HG02970 (cell line): Measurements from ENCODE around the gene ACP7.
"Not testable (repeated sequence)": the region's sequence is repeated elsewhere in the genome, so short reads cannot be mapped to it uniquely, and the experiment has no call there.

ENCODE experiments used
- ATAC-seq: cut with Tn5 transposase; IDR thresholded peaks from one replicate; pipeline ENCODE4 v1.9.1; 2021; ENCODE audit warnings: mild to moderate bottlenecking, moderate library complexity, moderate number of reproducible peaks; ENCODE audit not compliant: unreplicated experiment, low FRiP score

Gene ACP7

DNA sequence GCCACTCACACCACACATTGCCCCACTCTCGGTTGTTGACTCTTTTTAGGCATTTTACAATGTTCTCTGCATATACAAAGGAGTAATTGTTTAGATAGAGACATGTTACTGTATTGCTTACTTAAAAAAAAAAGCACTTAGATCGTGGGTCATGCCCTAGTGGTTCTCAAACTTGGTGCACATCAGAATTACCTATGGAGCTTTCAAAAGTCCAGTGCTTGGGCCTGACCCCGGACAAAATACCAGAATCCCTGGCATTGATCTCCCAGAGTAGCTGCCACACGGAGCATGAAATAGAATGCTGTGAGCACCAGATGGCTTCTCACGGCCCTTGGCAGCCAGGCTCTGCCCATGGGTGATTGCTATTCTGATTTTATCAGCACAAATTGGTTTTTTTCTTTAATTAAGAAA is 20.0 kb downstream of the ACP7 start:
- ATAC-seq = no peak

DNA sequence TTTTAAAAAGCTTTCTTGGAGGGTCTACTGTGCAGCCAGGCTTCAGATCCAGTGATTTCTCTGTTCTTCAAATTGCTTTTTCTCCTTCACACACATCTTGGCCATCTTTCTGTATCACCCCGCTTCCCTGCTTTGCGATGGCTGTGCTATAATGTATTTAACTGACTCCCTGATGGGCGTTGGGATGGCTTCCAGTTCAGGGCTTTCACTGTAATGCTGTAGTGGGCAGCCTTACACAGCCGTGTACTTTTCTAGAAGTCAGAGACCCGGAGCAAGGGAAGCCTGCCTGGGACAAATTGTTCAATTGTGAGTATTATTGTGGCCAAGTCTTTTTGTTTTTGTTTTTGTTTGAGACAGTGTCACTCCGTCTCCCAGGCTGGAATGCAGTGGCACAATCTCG is 22.0 kb downstream of the ACP7 start:
- ATAC-seq = no peak

DNA sequence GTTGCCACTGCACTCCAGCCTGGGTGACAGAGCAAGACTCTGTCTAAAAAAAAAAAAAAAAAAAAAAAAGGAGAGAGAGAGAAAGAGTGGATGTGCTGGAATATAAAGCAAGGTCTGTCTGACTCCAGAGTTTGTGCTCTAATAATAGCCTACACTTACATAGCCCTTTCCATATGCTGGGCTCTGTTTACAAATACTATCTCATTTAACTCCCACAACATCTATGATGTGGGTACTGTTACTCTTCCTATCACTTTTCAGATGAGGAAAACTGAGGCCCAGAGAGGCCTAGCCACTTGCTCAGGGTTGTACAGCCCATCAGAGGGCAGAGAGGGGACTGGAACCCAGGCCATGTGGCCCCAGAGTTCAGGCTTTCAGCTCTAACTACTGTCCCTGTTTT is 25.5 kb downstream of the ACP7 start:
- no peak for ATAC-seq

DNA sequence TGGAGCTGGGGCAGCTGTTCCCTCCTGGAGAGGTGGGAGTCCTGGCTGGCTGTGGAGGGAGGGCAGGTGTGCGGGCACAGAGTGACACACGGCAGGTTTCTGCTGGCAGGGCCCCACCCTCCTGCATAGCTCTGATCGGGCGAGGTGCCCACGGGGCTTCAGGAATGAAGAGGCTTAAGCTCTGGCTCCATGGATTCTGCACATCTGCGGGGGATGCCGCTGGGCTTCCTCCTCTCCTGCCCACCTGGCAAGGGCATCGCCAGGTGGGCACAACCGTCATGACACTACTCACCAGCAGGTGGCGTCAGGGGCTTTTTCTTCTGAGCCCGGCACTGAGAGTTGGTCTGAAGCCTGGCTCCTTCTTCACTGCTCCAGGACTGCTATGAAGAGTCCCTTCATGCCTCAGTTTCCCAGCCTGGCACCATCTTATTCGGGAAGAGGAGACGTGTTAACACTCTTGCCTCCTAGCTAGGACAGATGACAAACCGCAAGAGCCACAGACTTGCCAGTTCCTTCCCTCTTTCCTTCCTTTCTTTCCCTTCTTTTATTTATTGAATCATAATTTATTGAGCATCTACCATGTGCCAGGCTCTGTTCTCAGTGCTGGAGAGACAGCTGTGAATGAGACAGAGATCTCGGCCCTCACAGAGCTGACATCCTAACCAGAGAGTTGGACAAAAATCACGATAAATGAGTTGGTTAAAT is 26.2 kb downstream of the ACP7 start:
- ATAC-seq = no peak

DNA sequence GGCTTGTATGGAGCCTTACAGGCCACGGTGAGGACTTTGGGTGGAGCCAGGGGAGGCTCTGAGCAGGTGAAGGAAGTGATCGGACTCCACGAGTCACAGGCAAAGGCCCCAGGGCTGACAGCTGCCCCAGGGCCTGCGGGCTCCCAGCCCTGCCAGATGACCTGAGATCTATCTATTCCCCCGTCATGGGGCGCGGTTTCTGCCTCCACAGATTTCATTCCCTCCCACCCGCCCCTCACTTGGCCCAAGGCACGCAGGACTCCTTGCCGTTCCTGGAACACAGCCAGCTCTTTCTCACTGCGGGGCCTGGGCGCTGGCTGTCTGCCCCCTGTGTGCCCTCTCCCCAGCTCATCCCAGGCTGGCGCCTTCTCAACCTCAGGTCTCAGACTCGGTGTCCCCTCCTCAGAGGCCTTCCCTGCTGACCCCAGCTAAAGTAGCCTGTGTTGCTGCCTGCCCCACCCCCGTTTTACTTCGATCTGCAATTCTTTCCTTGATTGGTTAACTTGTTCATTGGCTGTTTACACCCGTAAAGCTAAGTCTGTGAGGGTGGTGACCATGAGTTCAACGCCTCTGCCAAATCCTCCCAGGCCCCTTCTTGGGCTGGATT is 27.5 kb downstream of the ACP7 start:
- ATAC-seq = no peak

DNA sequence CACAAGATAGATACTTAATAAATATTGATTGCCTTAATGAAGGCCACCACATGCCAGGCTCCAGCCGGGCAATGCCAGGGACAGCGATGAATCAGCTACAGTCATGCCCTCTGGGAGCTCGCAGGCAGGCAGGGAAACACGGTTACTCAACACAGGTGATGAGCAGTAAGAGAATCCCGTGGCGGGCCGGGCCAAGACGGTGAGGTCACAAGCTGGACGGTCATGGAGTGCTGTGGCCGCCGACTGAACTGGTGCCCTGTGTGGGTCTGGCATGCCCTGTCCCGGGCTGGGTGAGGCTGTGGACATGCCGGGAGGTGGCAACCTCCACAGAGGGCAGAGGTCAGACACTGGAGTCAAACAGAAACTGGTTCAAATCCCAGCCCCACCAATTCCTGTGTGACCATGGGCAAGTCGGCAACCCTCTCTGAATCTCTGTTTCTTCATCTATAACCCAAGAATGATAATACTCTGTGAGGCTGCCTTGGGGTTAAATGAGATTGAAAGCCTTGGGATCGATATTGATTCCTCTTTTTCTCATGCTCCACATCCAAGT is 28.2 kb downstream of the ACP7 start:
- no peak for ATAC-seq

DNA sequence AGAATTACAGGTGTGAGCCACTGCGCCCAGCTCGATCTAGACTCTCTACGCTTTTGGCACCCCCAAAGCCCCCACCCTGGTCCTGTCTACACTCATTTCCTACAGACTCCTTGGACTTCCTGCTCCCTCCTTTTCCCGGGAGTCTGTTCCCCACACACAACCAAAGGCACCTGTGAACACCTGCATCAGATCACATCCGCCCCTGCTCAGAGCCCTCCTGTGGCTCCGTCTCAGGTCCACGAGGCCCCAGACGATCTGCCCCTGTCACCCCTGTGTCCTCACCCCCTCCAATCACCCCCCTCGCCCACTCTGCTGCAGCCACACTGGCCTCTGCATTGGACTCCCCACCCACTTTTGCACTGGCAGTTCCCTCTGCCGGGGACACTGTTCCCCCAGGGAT is 29.0 kb downstream of the ACP7 start:
- ATAC-seq = no peak

DNA sequence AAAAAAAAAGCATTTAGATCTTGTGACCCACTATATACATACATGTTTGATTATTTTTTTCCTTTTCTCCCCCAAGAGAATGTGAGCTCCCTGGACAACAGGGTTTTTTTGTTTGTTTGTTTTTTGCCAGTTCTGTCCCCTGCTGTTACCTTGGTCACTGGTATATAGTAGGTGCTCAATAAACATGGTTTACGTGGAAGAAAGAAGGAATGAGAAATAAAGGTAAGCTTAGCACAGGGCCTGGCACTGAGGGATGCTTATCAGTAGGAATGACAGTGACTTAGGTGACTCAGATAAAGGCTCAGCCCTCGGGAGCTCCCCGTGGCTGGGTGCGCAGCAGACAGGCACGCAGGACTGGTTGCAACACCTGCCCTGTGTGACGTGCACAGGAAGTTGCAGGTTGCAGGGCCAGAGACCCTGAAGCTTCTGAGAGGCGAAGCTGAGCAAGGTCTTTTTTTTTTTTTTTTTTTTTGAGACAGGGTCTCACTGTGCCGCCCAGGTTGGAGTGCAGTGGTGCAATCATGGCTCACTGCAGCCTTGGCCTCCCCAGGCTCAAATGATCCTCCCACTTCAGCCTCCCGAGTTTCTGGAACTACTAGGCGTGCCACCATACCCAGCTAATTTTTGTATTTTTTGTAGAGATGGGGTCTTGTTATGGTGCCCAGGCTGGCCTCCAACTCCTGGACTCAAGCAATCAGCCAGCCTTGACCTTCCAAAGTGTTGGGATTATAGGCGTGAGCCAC is 31.1 kb downstream of the ACP7 start:
- ATAC-seq = no peak

DNA sequence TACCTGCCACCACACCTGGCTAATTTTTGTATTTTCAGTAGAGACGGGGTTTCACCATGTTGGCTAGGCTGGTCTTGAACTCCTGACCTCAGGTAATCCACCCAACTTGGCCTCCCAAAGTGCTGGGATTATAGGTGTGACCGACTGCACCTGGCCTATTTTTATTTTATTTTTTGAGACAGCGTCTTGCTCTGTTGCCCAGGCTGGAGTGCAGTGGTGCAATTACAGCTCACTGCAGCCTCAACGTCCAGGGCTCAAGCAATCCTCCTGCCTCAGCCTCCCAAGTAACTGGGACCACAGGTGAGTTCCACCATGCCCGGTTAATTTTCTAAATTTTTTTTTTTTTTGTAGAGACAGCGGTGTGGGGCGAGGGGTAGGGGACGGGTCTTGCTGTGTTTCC is 32.9 kb downstream of the ACP7 start:
- ATAC-seq = not testable (repeated sequence)

DNA sequence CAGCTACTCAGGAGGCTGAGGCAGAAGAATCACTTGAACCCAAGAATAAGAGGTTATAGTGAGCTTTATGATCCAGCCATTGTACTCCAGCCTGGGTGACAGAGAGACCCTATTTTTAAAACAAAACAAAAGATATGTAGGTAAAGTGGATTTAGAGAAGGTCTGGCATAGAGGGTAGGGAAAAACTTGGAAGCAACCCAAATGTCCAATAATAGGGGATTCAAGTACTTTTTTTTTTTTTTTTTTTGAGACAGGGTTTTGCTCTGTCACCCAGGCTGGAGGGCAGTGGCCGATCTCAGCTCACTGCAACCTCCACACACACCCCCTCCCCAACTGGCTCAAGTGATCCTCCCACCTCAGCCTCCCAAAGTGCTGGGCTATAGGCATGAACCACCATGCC is 35.7 kb downstream of the ACP7 start:
- no peak for ATAC-seq

DNA sequence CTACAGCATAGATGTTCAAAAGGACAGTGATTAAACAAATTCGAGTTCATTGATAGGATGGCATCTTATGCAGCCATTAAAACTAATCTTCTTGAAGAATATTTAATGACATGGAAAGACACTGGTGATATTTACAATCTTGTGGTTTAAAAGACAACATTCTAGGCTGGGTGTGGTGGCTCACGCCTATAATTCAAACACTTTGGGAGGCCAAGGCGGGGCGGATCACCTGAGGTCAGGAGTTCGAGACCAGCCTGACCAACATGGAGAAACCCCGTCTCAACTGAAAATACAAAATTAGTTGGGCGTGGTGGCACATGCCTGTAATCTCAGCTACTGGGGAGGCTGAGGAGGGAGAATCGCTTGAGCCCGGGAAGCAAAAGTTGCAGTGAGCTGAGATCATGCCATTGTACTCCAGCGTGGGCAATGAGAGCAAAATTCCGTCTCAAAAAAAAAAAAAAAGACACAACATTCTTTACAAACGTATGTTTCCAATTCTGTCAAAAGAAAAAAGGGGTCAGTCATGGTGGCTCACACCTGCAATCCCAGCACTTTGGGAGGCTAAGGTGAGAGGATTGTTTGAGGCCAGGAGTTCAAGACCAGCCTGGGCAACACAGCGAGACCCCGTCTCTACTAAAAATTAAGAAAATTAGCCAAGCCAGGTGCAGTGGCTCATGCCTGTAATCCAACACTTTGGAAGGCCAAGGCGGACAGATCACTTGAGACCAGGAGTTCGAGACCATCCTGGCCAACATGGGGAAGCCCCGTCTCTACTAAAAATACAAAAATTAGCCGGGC is 39.0 kb downstream of the ACP7 start:
- ATAC-seq = no peak

DNA sequence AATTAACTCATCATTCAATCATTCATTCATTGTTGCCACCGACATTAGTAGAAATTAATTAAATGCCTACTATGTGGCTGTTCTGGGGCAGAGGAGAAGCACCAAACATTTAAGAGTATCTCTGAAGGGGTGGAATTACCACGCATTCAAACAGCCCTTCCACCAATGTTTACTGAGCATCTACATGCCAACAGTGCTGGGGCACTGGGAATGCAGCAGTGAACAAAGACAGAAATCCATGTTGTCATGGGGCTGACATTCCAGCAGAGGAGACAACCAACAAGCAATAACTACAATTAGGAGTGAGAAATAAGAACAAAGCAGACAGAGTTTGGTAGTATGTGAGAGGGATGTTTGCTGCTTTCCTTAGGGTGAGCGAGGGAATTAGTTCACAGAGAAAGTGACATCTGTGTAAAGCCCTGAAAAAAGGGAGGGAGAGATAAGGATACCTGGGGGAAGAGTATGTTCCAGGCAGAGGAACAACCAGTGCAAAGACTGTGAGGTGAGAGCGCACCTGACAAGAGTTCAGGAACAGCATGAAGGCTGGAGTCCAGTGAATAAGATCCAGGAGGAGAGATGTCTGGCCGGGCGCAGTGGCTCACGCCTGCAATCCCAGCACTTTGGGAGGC is 40.1 kb downstream of the ACP7 start:
- no peak for ATAC-seq

DNA sequence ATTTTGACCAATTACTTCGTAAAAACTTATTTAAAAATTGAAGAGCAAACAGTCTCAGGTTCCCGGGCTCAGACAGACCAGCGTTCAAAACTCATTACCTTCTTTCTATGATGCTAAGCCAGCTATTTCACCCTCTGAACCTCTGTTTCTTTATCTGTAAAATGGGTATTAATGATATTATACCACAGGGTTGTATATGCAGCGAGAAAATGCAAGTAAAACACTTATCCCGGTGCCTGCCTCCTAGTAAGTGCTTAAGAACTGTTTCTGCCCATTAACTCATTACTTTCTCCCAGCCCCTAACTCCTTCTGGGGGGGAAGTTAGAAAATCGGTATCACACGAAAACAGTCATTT is 41.0 kb downstream of the ACP7 start:
- no peak for ATAC-seq

DNA sequence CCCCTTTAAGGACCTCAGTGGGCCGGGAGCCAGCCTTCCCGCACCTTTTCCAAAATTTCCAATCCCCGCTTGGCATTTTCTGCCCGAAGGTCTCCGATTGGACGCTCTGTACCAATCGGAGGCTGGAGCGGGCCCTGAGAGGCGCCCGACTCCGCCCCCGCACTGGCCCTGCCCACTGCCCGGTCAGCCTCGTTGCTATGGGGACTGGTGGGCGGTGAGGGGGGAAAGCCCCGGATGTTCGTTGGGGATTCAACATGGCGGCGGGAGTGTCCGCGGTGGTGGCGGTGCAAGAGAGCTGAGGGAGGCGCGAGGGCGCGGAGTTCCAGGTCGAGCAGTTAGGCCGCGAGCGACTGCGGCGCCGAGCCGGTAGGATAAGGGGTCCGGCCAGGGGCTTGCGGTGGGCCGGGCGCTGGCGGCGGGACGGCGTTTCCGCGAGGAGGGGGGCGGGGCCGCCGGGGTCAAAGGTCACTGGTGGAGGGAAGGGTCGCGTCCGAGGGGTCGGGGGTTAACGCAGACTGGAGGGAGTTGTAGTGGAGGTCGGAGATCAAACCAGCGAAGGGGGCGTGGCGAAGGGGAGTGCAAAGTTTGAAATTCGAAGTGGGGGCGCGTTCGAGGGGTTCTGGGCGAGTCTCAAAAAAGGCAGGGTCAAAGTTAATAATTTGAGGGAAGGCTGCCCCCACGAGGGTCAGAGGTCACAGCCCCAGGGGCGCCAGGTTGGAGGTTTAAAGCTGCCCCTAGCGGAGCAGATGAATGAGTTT is 41.6 kb downstream of the ACP7 start, which contains the start of gene PAK4:
Gene PAK4, plus strand, starts transcription at position 233 of the 758 bp plus-strand sequence. CDS start 43,768 bp downstream, outside the sequence.
- peak; percentile 91 for ATAC-seq

DNA sequence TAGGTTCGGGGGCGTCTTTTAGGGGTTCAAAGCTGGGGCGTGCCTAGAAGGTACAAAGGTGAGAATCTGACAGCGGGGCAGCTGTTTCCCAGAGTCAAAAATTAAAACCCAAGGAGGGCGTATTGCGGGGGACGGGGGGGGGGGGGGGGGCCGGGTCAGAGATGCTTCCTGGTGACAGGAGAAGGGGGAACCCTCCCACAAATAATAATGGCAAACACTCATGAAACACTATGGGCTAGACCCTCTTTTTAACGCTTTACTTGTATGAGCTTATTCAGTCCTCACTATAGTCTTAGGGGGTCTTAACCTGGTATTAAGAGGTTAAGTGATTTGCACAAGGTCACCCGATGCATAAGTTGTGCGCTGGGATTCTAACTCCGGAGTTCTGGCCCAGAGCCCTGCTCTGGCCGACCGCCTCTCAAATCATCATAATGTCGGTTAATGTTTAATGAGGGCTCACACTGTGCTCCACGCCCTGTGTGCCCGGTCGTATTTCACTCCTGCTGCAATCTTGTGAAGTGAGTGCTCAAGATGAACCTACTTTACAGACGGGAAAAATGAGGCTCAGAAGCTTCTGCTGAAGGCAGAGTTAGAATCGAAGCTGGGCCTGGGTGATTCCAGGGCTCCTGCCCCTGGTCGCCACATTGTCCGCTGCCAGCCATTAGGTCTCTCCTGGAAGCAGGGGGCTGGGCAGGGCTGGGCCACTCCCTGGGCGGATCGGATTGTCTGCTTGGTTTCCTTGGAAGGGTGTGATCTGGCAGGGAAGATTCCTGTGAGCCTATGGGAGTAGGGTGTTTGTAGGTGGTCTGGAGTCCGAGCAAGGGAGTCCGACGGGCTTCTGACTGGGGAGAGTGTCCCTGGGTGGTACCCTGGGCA is 42.4 kb downstream of the ACP7 start:
- no peak for ATAC-seq

DNA sequence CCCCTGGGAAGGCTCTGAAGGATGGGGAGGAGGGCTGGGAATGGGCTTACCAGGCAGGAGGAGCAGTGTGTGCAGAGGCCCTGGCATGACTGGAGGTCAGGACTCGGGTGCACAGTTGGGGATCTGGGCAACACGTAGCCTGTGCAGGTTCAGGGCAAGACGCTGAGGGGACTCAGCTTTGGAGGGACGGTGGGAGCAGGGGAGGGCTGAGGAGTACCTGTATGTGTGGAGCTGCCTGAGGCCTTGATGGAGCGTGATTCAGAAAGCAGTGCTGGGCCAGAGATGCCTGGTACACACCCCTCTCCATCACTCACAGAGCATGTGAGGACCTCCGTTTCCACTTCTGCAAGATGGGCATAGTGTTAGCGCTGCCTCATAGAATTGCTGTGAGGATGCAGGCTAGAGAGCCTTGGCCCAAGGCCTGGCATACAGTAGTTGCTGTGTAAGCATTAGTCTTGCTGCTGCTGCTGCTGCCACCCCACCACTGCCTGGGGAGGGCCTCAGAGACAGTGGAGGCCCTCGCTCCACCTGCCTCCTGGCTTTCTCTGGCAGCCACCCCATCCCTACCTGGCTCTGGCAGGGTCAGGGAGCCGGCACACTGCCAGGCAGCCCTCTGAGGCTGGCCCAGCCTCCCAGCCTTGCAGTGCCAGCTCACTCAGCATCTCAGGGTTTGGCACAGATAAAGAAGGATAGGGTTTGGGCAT is 43.8 kb downstream of the ACP7 start:
- ATAC-seq = no peak

DNA sequence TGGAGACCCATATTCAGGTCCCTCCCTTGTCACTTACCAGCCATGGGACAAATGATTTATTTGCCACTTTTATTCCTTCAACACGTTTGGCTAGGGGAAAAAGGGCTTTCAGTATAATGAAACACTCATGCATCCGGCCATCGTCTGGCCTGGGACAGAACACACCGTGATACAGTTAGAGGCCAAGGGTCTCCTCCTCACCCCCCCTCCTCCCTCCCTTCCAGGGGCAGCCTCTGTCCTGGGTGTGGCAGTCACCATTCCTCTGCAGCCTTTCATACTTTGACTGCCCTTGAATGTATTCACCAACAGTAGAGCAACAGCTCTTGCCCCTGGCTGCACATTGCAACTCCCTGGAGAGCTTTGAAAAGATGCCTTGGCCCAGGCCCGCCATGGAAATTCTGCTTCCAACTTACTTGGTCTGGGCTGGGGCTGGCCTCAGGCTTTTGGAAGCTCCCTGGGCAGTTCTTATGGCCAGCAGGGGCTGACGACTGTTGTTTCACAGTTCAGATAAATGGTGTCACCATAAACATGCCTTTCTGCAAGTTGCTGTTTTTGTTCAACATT is 44.4 kb downstream of the ACP7 start:
- no peak for ATAC-seq

DNA sequence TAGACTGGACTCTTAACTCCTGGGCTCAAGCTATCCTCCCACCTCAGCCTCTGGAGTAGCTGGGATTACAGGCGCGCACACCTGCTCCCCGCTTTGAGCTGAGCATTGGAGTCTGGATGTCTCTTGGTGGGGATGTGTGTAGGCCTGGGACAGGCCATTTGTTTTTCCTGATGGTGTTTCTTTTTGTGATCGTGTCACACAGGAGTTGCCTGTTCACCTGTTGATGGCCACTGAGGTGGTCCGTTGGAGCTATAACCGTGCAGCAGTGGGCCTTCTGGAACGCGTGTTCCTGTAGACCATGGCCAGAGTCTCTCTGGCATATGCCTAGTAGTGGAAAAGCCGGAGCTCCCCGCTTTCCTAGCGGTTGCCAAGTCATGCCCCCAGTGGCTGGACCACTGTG is 44.9 kb downstream of the ACP7 start:
- ATAC-seq = no peak
